DND-41 (cell line): ENCODE results near the gene DLGAP1.

Experiments used
- CTCF ChIP-seq: IDR thresholded peaks from 2 replicates; pipeline ENCODE4 v1.5.1; 2012; ENCODE audit warnings: borderline replicate concordance, low read length, moderate library complexity, mild to moderate bottlenecking; ENCODE audit not compliant: poor library complexity, severe bottlenecking; ENCODE audit errors: extremely low read depth
- EZH2 ChIP-seq: IDR thresholded peaks from 3 replicates; pipeline ENCODE4 v1.6.1; 2012; ENCODE audit warnings: borderline replicate concordance, low read depth, mild to moderate bottlenecking, moderate library complexity, low read length, inconsistent platforms; ENCODE audit not compliant: severe bottlenecking

DNA sequence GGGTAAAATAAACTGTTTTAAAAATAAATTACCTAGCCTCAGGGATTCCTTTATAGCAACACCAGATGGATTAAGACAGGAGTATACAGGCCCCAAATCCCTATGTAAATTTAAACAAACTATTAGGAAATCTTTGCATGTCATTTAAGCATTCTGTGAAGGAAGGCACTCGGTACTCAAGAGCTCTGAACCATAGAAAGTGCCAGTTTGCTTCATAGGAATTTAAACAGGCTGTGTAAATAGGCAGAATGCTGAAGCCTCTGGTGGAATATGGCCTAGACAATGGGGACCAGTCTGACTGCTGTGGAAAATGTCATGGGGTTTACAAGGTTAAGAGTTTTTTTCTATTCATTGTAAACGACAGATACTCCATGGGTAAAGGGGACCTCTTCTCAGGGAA is 377.4 kb downstream of the DLGAP1 start:
- TF ChIP-seq CTCF (no peak), EZH2 (no peak)
